Measurements from ENCODE around the gene ABCG1. TPM values are rescaled to one million over a fixed set of nuclear protein-coding genes. Genes with fewer than 3 reads are reported as not detected.

Gene ABCG1
- total and polyA plus RNA-seq, 2 donors (not counting 3 experiments of a cell fraction or from before 2014, with no cell fraction given) = 6.7 to 19.6 TPM

GRCh38 chr21:42305707-42306147 lies 86.8 kb downstream of the ABCG1 start:
- H3K27me3 ChIP-seq (ENCODE audit: control insufficient read depth in 2 of 2, insufficient read depth in 2 of 2, low read length in 2 of 2) = no peaks in the 10 kb centered on the region
- H3K27ac ChIP-seq (ENCODE audit: insufficient read depth, low read depth, low read length) = no peak overlapping the region
- intact Hi-C loops (cut with micrococcal nuclease) = no loop called here
- no peaks in the 10 kb centered on the region for H3K36me3 ChIP-seq (ENCODE audit: control insufficient read depth in 2 of 2, extremely low read depth in 1 of 2, insufficient read depth in 2 of 2, low read length in 2 of 2)
- POLR2A ChIA-PET = no interaction called here
- H3K4me1 ChIP-seq (ENCODE audit: control insufficient read depth, extremely low read depth, insufficient read depth, low read length) = peaks cover 10% of the 10 kb centered on the region
- BruUV-seq (replicated peaks) = no TSS peak
- no peak overlapping the region for H3K4me3 ChIP-seq (replicated peaks in 1 of 3; ENCODE audit: insufficient read depth in 1 of 3, low read depth in 1 of 3, low read length in 3 of 3)
- dilution Hi-C loops (cut with MboI; ENCODE audit: extremely low pct_ligation_motif_present, low sequenced_read_pairs) = no loop called here
- H4K20me1 ChIP-seq (replicated peaks; ENCODE audit: control insufficient read depth, extremely low read depth, insufficient read depth, low read length) = no peaks in the 10 kb centered on the region
- FAIRE-seq = no peak
- no peak overlapping the region for H2AFZ ChIP-seq (ENCODE audit: low read depth, low read length)
- TF ChIP-seq GATA2 (IDR thresholded peaks at IDR 0.05; ENCODE audit: insufficient read depth, insufficient read length, low read depth, low read length) (no peak), FOS (IDR thresholded peaks at IDR 0.05; ENCODE audit: borderline replicate concordance, insufficient read depth, low read length) (no peak), MAX (IDR thresholded peaks at IDR 0.05; ENCODE audit: insufficient read depth, insufficient read length) (no peak), POLR2A (IDR thresholded peaks at IDR 0.05; ENCODE audit: low read depth, low read length) (no peak), EZH2 (IDR thresholded peaks at IDR 0.05; ENCODE audit: borderline replicate concordance, low read depth, low read length, severe bottlenecking) (no peak), MYC (IDR thresholded peaks at IDR 0.05; ENCODE audit: low read depth, low read length) (no peak), JUN (IDR thresholded peaks at IDR 0.05; ENCODE audit: borderline replicate concordance, insufficient read depth, insufficient read length, low read depth) (no peak), POLR2AphosphoS5 (IDR thresholded peaks at IDR 0.05; ENCODE audit: insufficient read depth, low read depth, low read length) (no peak), CTCF (IDR thresholded peaks at IDR 0.05; ENCODE audit: extremely low read depth in 1 of 2, insufficient read depth in 1 of 2, low read depth in 1 of 2, low read length in 2 of 2) (no peak)
- no peaks in the 10 kb centered on the region for H3K9me1 ChIP-seq (replicated peaks; ENCODE audit: control insufficient read depth, extremely low read depth, insufficient read depth, low read length)
- no peak overlapping the region for H3K9ac ChIP-seq (replicated peaks; ENCODE audit: extremely low read depth, insufficient read depth, low read length)
- CTCF ChIA-PET = no interaction called here
- no peaks in the 10 kb centered on the region for H3K79me2 ChIP-seq (ENCODE audit: control insufficient read depth, insufficient read depth, low read length)
- DNase-seq (ENCODE audit: low read depth, low spot score) = no peak
- no peak overlapping the region for H3K4me2 ChIP-seq (ENCODE audit: insufficient read depth, low read length)
- H3K9me3 ChIP-seq (replicated peaks; ENCODE audit: control insufficient read depth, insufficient read depth, low read length) = no peaks in the 10 kb centered on the region

Measured in endothelial cell of umbilical vein (primary cell).